ENCODE measurements around the gene DIP2C. TPM values are rescaled to one million over a fixed set of nuclear protein-coding genes. Genes with fewer than 3 reads are reported as not detected.

Gene DIP2C
- polyA plus RNA-seq, 1 of the 3 experiments (the other 2 are of a cell fraction), result 8.7 TPM

GRCh38 chr10:241966-242643 lies 447.4 kb downstream of the DIP2C start (continued):
- TF ChIP-seq PBX3 (IDR thresholded peaks at IDR 0.05) (no peak), TAF1 (IDR thresholded peaks at IDR 0.05; ENCODE audit: borderline replicate concordance, low read depth, low read length) (no peak), SMC3 (IDR thresholded peaks at IDR 0.05; ENCODE audit: low read depth, low read length) (no peak), ELF1 (IDR thresholded peaks at IDR 0.05) (no peak), TEAD4 (IDR thresholded peaks at IDR 0.05; ENCODE audit: borderline replicate concordance, insufficient read depth) (no peak), RXRA (IDR thresholded peaks at IDR 0.05; ENCODE audit: borderline replicate concordance, low read depth) (no peak)

- Histone ChIP-seq H3F3A (replicated peaks; ENCODE audit: insufficient read depth) (peaks cover 4% of the 10 kb centered on the region), H3K27ac (ENCODE audit: low read depth in 2 of 2, low read length in 1 of 2) (no peak overlapping the region), H3K36me3 (replicated peaks in 1 of 2; ENCODE audit: control insufficient read depth in 1 of 2, insufficient read depth in 2 of 2, low read length in 1 of 2) (peaks cover 69 to 80% of the 10 kb centered on the region in 2 experiments), H3K9me2 (no peaks in the 10 kb centered on the region), H3K9me3 (no peaks in the 10 kb centered on the region), H4K20me1 (ENCODE audit: insufficient read depth) (no peaks in the 10 kb centered on the region), H2AFZ (ENCODE audit: low read depth) (no peak overlapping the region), H3K4me3 (ENCODE audit: low read depth in 2 of 2, low read length in 1 of 2) (no peak overlapping the region), H3K9ac (no peak overlapping the region), H3K27me3 (ENCODE audit: insufficient read depth) (no peaks in the 10 kb centered on the region), H3K4me2 (no peak overlapping the region), H3K4me1 (ENCODE audit: control insufficient read depth in 1 of 2, insufficient read depth in 2 of 2, low read depth in 1 of 2, low read length in 1 of 2) (no peaks in the 10 kb centered on the region; a peak in 1 of 4 replicates), H3K79me2 (ENCODE audit: insufficient read depth) (no peaks in the 10 kb centered on the region)
- TF ChIP-seq RAD21 (IDR thresholded peaks at IDR 0.05; ENCODE audit: low read length) (no peak), MEF2A (IDR thresholded peaks at IDR 0.05; ENCODE audit: borderline replicate concordance, low read depth) (no peak), FOXM1 (IDR thresholded peaks at IDR 0.05; ENCODE audit: low read depth) (no peak), REST (IDR thresholded peaks at IDR 0.05; ENCODE audit: low read depth, low read length) (no peak), ZBTB33 (IDR thresholded peaks at IDR 0.05; ENCODE audit: borderline replicate concordance, low read depth) (no peak), EP300 (IDR thresholded peaks at IDR 0.05; ENCODE audit: borderline replicate concordance in 1 of 2, low read depth in 1 of 2, low read length in 1 of 2) (no peak), RFX5 (IDR thresholded peaks at IDR 0.05; ENCODE audit: low read length) (no peak), TEAD4 (IDR thresholded peaks at IDR 0.05; ENCODE audit: borderline replicate concordance, insufficient read depth) (no peak), SMC3 (IDR thresholded peaks at IDR 0.05; ENCODE audit: low read depth, low read length) (no peak), TAF1 (IDR thresholded peaks at IDR 0.05; ENCODE audit: borderline replicate concordance, low read depth, low read length) (no peak), USF2 (IDR thresholded peaks at IDR 0.05; ENCODE audit: borderline replicate concordance, low read depth, low read length) (no peak), ELF1 (IDR thresholded peaks at IDR 0.05) (no peak), FOSL2 (IDR thresholded peaks at IDR 0.05; ENCODE audit: borderline replicate concordance, low read depth) (no peak), NFIC (IDR thresholded peaks at IDR 0.05; ENCODE audit: borderline replicate concordance) (no peak), EZH2phosphoT487 (IDR thresholded peaks at IDR 0.05; ENCODE audit: borderline replicate concordance, low read depth) (no peak), RXRA (IDR thresholded peaks at IDR 0.05; ENCODE audit: borderline replicate concordance, low read depth) (no peak), NRF1 (IDR thresholded peaks at IDR 0.05; ENCODE audit: low read depth, low read length) (no peak), TCF12 (IDR thresholded peaks at IDR 0.05) (no peak), IRF3 (IDR thresholded peaks at IDR 0.05; ENCODE audit: low read depth, low read length) (no peak), POLR2AphosphoS5 (IDR thresholded peaks at IDR 0.05; ENCODE audit: low read depth, low read length) (no peak)
- DNase-seq, result no peak
- 94% methylated on average over 6 of the region's 6 CpGs for WGBS (ENCODE audit: low lambda C conversion rate)
- POLR2A ChIA-PET, result interaction anchor here (0.6 kb wide), 1 partner anchor 32 kb away, joined by 3 read pairs; no protein-coding TSS in a partner anchor
- CTCF ChIA-PET, result interaction anchor here (0.8 to 2.0 kb wide), 5 partner anchors 11 to 548 kb away, joined by 3 to 10 read pairs (median 3); no protein-coding TSS in a partner anchor
Measured at GRCh38 chr10:241451-241850, 448.0 kb downstream of the DIP2C start.
